Right lobe of liver (tissue), 4 donors: ENCODE data around the gene PDP2.

ENCODE experiments used
- CTCF ChIP-seq, 4 donors: fragments of 200-600 bp in 3 of 4; fragments of 450-650 bp in 1 of 4; IDR thresholded peaks; one replicate each; pipeline versions ENCODE4 v1.5.1 to v1.8.0; 2016 to 2022; ENCODE audit warnings: antibody characterized with exemption in 4 of 4, mild to moderate bottlenecking in 2 of 4
- POLR2A ChIP-seq: fragments of 450-650 bp; IDR thresholded peaks from one replicate; pipeline ENCODE4 v1.6.1; 2017; ENCODE audit warnings: antibody characterized with exemption, mild to moderate bottlenecking
- donor health status: DM: no; HTN: no; CAD: no.
- donor health status: DM: no; HTN: no; CAD: no.
- donor health status: DM: no; HTN: yes; CAD: no.

- TF ChIP-seq POLR2A (no peak), CTCF (IDR thresholded peaks at IDR 0.05) (no peak)
These were observed 51.4 kb downstream of the PDP2 start for GRCh38 chr16:66931665-66932064.
